A673 (cell line): ENCODE data around the gene GARNL3.

ENCODE experiments used
- CTCF ChIP-seq: fragments of 300-800, 200-600 bp; sonication (generic); conservative IDR thresholded peaks from 2 replicates; pipeline ENCODE4 v1.5.1; 2017; ENCODE audit warnings: low read depth, mild to moderate bottlenecking, antibody characterized with exemption, low read length, moderate library complexity, mixed read lengths
- EZH2 ChIP-seq: fragments of 200-600 bp; sonication (generic); IDR thresholded peaks from 2 replicates; pipeline ENCODE4 v1.6.1; 2017; ENCODE audit warnings: borderline replicate concordance, low read depth, mild to moderate bottlenecking, mixed read lengths, antibody characterized with exemption, low read length; ENCODE audit not compliant: poor library complexity, severe bottlenecking

GRCh38 chr9:127223266-127223665 lies 41.3 kb upstream of the GARNL3 start:
- TF ChIP-seq CTCF (no peak), EZH2 (no peak)
